IPS-18c (cell line): ENCODE measurements around the gene TBCK.
"Not testable (repeated sequence)": the region's sequence is repeated elsewhere in the genome, so short reads cannot be mapped to it uniquely, and the experiment has no call there.

Experiments
- H3K4me3 ChIP-seq: 2 replicates; pipeline ENCODE4 v1.7.0; 2013; ENCODE audit warnings: low read depth, mild to moderate bottlenecking, low read length, moderate library complexity; ENCODE audit not compliant: insufficient read depth
- H3K9me3 ChIP-seq: one replicate; pipeline ENCODE4 v1.6.1; 2013; ENCODE audit warnings: mild to moderate bottlenecking, low read length, moderate library complexity; ENCODE audit not compliant: control insufficient read depth, insufficient read depth

The TBCK gene

DNA sequence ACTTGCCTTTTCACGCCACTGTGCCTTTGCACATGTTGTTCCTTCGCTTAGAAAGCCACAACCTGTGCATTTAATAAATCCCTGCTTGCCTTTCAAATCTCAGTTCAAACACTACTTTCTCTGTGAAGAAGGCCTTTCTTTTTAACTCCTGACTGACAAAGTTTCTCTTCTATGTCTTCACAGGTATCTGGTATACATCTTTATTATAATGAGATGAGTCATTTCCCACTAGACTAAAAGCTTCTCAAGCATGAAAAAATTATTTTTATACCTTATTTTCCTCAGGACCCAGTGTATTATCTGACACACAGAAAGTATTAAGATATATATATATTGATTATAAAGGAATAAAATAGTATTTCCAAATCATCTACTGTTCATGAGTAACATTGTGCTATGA is 189.9 kb downstream of the TBCK start:
- Histone ChIP-seq H3K4me3 (no peak overlapping the region), H3K9me3 (no peaks in the 10 kb centered on the region)

DNA sequence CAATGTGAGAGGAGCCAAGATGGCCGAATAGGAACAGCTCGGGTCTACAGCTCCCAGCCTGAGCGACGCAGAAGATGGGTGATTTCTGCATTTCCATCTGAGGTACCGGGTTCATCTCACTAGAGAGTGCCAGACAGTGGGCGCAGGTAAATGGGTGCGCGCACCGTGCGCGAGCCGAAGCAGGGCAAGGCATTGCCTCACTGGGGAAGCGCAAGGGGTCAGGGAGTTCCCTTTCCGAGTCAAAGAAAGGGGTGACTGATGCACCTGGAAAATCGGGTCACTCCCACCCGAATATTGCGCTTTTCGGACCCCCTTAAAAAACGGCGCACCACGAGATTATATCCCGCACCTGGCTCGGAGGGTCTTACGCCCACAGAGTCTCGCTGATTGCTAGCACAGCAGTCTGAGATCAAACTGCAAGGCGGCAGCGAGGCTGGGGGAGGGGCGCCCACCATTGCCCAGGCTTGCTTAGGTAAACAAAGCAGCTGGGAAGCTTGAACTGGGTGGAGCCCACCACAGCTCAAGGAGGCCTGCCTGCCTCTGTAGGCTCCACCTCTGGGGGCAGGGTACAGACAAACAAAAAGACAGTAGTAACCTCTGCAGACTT is 196.0 kb downstream of the TBCK start:
- not testable (repeated sequence) for H3K4me3 ChIP-seq, H3K9me3 ChIP-seq

DNA sequence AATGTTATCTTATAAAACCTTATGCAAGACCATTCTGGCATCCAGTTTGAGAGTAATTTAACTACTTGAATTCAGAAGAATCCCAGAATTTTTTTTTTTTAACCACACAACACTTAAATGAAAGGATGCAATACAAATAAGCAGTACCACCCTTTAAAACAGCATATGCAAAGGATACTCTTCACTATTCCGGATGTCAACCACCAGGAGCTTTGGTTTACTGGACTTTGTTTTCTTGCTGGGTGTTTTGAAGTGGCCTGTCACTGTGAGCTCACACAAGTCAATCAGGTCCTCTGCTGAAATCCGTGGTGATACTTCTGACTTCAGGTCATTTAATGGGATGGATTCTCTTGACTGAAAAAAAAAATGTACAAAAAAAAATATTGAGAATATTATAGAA is 200.0 kb downstream of the TBCK start:
- Histone ChIP-seq H3K9me3 (peaks cover 6% of the 10 kb centered on the region), H3K4me3 (no peak overlapping the region)

DNA sequence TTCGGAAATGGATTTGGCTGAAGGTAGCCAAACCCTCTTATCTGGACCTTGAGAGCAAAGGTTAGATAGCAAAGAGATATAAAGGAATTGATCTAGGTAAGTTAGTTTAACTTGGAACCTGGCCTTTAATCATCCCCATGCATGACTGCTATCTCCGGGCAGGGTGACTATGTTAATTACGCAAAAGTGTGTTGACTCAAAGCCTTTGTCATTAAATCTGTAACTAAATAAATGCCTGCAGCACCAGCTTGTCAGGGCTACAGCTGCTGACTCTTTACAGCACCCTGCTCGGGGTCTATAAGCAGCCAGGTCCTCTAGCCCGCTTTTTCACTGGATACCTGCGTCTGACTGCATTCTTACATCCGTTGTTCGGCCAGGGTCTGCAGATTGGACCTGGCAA is 201.7 kb downstream of the TBCK start:
- peaks cover 9% of the 10 kb centered on the region for H3K9me3 ChIP-seq
- no peak overlapping the region for H3K4me3 ChIP-seq

- not testable (repeated sequence) for H3K4me3 ChIP-seq
- H3K9me3 ChIP-seq, result peaks cover 14% of the 10 kb centered on the region
Observed at GRCh38 chr4:106111778-106112469, 204.1 kb downstream of the TBCK start.

- peaks cover 14% of the 10 kb centered on the region for H3K9me3 ChIP-seq
- H3K4me3 ChIP-seq, result no peak overlapping the region
Observed at GRCh38 chr4:106109929-106110328, 206.1 kb downstream of the TBCK start.

- H3K9me3 ChIP-seq, result peaks cover 8% of the 10 kb centered on the region
- H3K4me3 ChIP-seq, result no peak overlapping the region
Observed at GRCh38 chr4:106105697-106106096, 210.3 kb downstream of the TBCK start.

DNA sequence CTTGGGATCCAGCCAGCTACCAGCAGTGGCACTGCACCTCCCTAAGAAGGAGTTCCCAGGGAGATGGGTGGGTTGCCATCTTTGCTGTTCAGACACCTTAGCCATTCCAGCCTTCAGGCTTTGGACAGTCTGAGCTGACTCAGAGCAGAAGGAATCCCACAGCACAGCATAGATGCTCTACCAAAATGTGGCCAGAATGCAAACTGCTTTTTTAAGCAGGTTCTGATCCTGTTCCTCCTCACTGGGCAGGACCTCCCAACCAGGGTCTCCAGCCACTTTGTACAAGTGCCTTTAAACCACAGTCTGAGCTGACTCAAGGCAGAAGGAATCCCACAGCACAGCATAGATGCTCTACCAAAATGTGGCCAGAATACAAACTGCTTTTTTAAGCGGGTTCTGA is 211.7 kb downstream of the TBCK start:
- peaks cover 5% of the 10 kb centered on the region for H3K9me3 ChIP-seq
- no peak overlapping the region for H3K4me3 ChIP-seq

GRCh38 chr4:106096454-106096853 is 219.6 kb downstream of the TBCK start:
- Histone ChIP-seq H3K9me3 (no peaks in the 10 kb centered on the region), H3K4me3 (no peak overlapping the region)

DNA sequence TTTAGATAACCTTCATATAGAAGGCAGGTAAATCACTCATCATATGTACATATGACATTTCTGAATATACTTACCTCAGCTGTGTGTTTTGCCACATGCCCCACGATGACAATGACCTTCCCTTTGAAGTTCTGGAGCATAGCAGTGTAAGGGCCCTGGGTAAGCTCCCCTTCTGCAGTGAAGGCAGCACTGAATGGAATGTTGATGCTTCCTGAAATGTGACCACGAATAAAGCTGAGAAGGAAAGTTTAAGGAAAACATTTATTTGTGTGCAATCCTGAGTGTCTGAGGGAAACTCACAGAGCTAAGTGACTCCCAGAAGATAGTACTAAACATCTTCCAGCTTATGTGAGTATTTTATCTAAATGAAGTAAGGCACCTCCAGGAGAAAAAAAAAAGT is 220.6 kb downstream of the TBCK start:
- H3K4me3 ChIP-seq, result no peak overlapping the region
- H3K9me3 ChIP-seq, result peaks cover 3% of the 10 kb centered on the region

GRCh38 chr4:106092361-106093040 is 223.5 kb downstream of the TBCK start:
- H3K4me3 ChIP-seq, result no peak overlapping the region
- H3K9me3 ChIP-seq, result peaks cover 8% of the 10 kb centered on the region

GRCh38 chr4:106090826-106091225 is 225.2 kb downstream of the TBCK start:
- H3K9me3 ChIP-seq, result peaks cover 8% of the 10 kb centered on the region
- no peak overlapping the region for H3K4me3 ChIP-seq

- Histone ChIP-seq H3K4me3 (no peak overlapping the region), H3K9me3 (no peaks in the 10 kb centered on the region)
Observed at GRCh38 chr4:106083065-106083464, 232.9 kb downstream of the TBCK start.

DNA sequence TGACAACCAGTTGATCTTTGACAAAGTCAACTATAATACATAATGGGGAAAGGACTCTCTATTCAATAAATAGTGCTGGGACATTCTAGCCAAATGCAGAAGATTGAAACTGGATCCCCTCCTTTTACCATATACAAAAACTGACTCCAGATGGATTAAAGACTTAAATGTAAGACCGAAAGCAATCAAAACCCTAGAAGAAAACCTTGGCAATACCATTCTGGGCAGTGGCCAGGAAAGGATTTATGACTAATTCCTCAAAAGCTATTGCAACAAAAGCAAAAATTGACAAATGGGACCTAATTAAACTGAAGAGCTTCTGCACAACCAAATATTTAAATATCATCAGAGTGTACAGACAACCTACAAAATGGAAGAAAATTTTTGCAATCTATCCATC is 235.6 kb downstream of the TBCK start:
- Histone ChIP-seq H3K4me3 (no peak overlapping the region), H3K9me3 (peaks cover 3% of the 10 kb centered on the region)

DNA sequence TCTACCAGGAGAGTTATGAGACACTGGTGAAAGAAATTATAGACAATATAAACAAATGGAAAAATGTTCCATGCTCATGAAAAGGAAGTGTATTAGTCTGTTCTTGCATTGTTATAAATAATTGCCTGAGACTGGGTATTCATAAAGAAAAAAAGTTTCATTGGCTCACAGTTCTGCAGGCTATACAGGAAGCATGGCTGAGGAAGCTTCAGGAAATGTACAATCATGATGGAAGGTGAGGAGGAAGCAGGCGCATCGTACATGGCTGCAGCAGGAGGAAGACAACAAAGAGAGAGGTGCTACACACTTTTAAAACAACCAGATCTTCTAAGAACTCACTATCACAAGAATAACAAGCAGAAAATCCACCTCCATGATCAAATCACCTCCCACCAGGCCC is 236.4 kb downstream of the TBCK start:
- Histone ChIP-seq H3K4me3 (no peak overlapping the region), H3K9me3 (peaks cover 3% of the 10 kb centered on the region)

- no peaks in the 10 kb centered on the region for H3K9me3 ChIP-seq
- no peak overlapping the region for H3K4me3 ChIP-seq
Observed at GRCh38 chr4:106065018-106065417, 251.0 kb downstream of the TBCK start.

GRCh38 chr4:106063009-106063408 is 253.0 kb downstream of the TBCK start:
- no peaks in the 10 kb centered on the region for H3K9me3 ChIP-seq
- H3K4me3 ChIP-seq, result no peak overlapping the region

GRCh38 chr4:106062452-106062875 is 253.5 kb downstream of the TBCK start:
- Histone ChIP-seq H3K9me3 (no peaks in the 10 kb centered on the region), H3K4me3 (no peak overlapping the region)
